Measurements from ENCODE around the gene JAKMIP2.
"Not testable (repeated sequence)": the region's sequence is repeated elsewhere in the genome, so short reads cannot be mapped to it uniquely, and the experiment has no call there.

The JAKMIP2 gene

GRCh38 chr5:147639321-147639720 is 143.2 kb downstream of the JAKMIP2 start:
- Histone ChIP-seq H3K4me3 (ENCODE audit: low read length in 2 of 2) (no peak overlapping the region), H3K4me1 (ENCODE audit: control insufficient read depth in 2 of 2, insufficient read depth in 2 of 2, low read length in 2 of 2) (no peaks in the 10 kb centered on the region), H3K27me3 (ENCODE audit: control insufficient read depth in 2 of 2, insufficient read depth in 2 of 2, low read length in 2 of 2) (no peaks in the 10 kb centered on the region), H3K36me3 (ENCODE audit: control insufficient read depth in 2 of 2, insufficient read depth in 2 of 2, low read length in 2 of 2) (no peaks in the 10 kb centered on the region), H3K9me3 (ENCODE audit: control insufficient read depth in 2 of 2, low read length in 2 of 2) (no peaks in the 10 kb centered on the region), H3K9ac (ENCODE audit: low read depth in 1 of 2, low read length in 2 of 2) (no peak overlapping the region), H3K27ac (ENCODE audit: low read depth in 2 of 2, low read length in 2 of 2) (no peak overlapping the region)

- no peaks in the 10 kb centered on the region for H3K27me3 ChIP-seq (ENCODE audit: control insufficient read depth in 2 of 2, insufficient read depth in 2 of 2, low read length in 2 of 2)
- no peaks in the 10 kb centered on the region for H3K36me3 ChIP-seq (ENCODE audit: control insufficient read depth in 2 of 2, insufficient read depth in 2 of 2, low read length in 2 of 2)
- H3K4me1 ChIP-seq (ENCODE audit: control insufficient read depth in 2 of 2, insufficient read depth in 2 of 2, low read length in 2 of 2), result no peaks in the 10 kb centered on the region
- H3K27ac ChIP-seq (ENCODE audit: low read depth in 2 of 2, low read length in 2 of 2), result no peak overlapping the region
- no peak overlapping the region for H3K9ac ChIP-seq (ENCODE audit: low read depth in 1 of 2, low read length in 2 of 2)
- H3K4me3 ChIP-seq (ENCODE audit: low read length in 2 of 2), result no peak overlapping the region
- H3K9me3 ChIP-seq (ENCODE audit: control insufficient read depth in 2 of 2, low read length in 2 of 2), result no peaks in the 10 kb centered on the region
These were observed 145.9 kb downstream of the JAKMIP2 start for GRCh38 chr5:147636729-147636984.

- H3K9me3 ChIP-seq (ENCODE audit: control insufficient read depth in 2 of 2, low read length in 2 of 2), result no peaks in the 10 kb centered on the region
These were observed 146.4 kb downstream of the JAKMIP2 start for GRCh38 chr5:147635882-147636728.

DNA sequence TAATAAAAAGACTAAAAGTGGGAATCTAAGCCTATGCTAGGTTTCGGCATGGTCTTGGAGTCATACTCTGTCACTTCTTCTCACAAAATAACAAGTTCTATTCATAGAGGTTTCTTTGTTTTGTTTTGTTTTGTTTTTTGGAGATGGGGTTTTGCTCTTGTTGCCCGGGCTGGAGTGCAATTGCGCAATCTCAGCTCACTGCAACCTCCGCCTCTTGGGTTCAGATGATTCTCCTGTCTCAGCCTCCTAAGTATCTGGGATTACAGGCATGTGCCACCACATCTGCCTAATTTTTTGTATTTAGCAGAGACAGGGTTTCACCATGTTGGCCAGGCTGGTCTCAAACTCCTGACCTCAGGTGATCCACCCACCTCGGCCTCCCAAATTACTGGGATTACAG is 147.1 kb downstream of the JAKMIP2 start:
- not testable (repeated sequence) for H3K9ac ChIP-seq (ENCODE audit: low read depth in 1 of 2, low read length in 2 of 2); H3K27me3 ChIP-seq (ENCODE audit: control insufficient read depth in 2 of 2, insufficient read depth in 2 of 2, low read length in 2 of 2); H3K36me3 ChIP-seq (ENCODE audit: control insufficient read depth in 2 of 2, insufficient read depth in 2 of 2, low read length in 2 of 2); H3K4me3 ChIP-seq (ENCODE audit: low read length in 2 of 2); H3K9me3 ChIP-seq (ENCODE audit: control insufficient read depth in 2 of 2, low read length in 2 of 2); H3K4me1 ChIP-seq (ENCODE audit: control insufficient read depth in 2 of 2, insufficient read depth in 2 of 2, low read length in 2 of 2); H3K27ac ChIP-seq (ENCODE audit: low read depth in 2 of 2, low read length in 2 of 2)

More at GRCh38 chr5:147635882-147636728, 146.4 kb downstream of the JAKMIP2 start:
- Histone ChIP-seq H3K9ac (ENCODE audit: low read depth in 1 of 2, low read length in 2 of 2) (no peak overlapping the region), H3K27ac (ENCODE audit: low read depth in 2 of 2, low read length in 2 of 2) (no peak overlapping the region), H3K4me1 (ENCODE audit: control insufficient read depth in 2 of 2, insufficient read depth in 2 of 2, low read length in 2 of 2) (no peaks in the 10 kb centered on the region), H3K36me3 (ENCODE audit: control insufficient read depth in 2 of 2, insufficient read depth in 2 of 2, low read length in 2 of 2) (no peaks in the 10 kb centered on the region), H3K4me3 (ENCODE audit: low read length in 2 of 2) (no peak overlapping the region), H3K27me3 (ENCODE audit: control insufficient read depth in 2 of 2, insufficient read depth in 2 of 2, low read length in 2 of 2) (no peaks in the 10 kb centered on the region)

GRCh38 chr5:147633173-147633572 is 149.4 kb downstream of the JAKMIP2 start:
- no peak overlapping the region for H3K9ac ChIP-seq (ENCODE audit: low read depth in 1 of 2, low read length in 2 of 2)
- H3K4me1 ChIP-seq (ENCODE audit: control insufficient read depth in 2 of 2, insufficient read depth in 2 of 2, low read length in 2 of 2), result no peaks in the 10 kb centered on the region
- no peaks in the 10 kb centered on the region for H3K36me3 ChIP-seq (ENCODE audit: control insufficient read depth in 2 of 2, insufficient read depth in 2 of 2, low read length in 2 of 2)
- no peaks in the 10 kb centered on the region for H3K27me3 ChIP-seq (ENCODE audit: control insufficient read depth in 2 of 2, insufficient read depth in 2 of 2, low read length in 2 of 2)
- H3K9me3 ChIP-seq (ENCODE audit: control insufficient read depth in 2 of 2, low read length in 2 of 2), result no peaks in the 10 kb centered on the region
- H3K4me3 ChIP-seq (ENCODE audit: low read length in 2 of 2), result no peak overlapping the region
- H3K27ac ChIP-seq (ENCODE audit: low read depth in 2 of 2, low read length in 2 of 2), result no peak overlapping the region

- Histone ChIP-seq H3K27ac (ENCODE audit: low read depth in 2 of 2, low read length in 2 of 2) (no peak overlapping the region), H3K36me3 (ENCODE audit: control insufficient read depth in 2 of 2, insufficient read depth in 2 of 2, low read length in 2 of 2) (no peaks in the 10 kb centered on the region), H3K9me3 (ENCODE audit: control insufficient read depth in 2 of 2, low read length in 2 of 2) (no peaks in the 10 kb centered on the region), H3K27me3 (ENCODE audit: control insufficient read depth in 2 of 2, insufficient read depth in 2 of 2, low read length in 2 of 2) (no peaks in the 10 kb centered on the region), H3K4me1 (ENCODE audit: control insufficient read depth in 2 of 2, insufficient read depth in 2 of 2, low read length in 2 of 2) (no peaks in the 10 kb centered on the region), H3K9ac (ENCODE audit: low read depth in 1 of 2, low read length in 2 of 2) (no peak overlapping the region), H3K4me3 (ENCODE audit: low read length in 2 of 2) (no peak overlapping the region)
These were observed 151.0 kb downstream of the JAKMIP2 start for GRCh38 chr5:147631428-147632003.

DNA sequence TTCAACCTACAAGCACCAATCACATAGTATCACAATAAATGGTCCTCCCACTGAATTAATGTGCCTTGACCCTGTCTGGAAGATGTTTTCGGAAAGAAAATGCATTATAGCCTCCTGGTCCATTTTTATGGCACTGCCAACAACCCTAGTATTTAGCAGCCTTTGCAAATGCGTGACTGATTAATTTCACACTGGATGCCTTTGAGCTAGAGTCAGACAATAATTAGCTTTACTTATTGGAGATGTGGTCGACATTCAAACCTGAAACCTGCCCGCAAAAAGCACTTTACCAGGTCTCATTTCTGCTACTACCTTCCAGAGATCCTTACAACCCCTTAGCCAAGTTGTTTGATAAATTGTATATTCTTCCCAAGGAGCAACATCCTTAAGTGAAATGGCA is 153.3 kb downstream of the JAKMIP2 start:
- Histone ChIP-seq H3K9me3 (ENCODE audit: control insufficient read depth in 2 of 2, low read length in 2 of 2) (no peaks in the 10 kb centered on the region), H3K4me1 (ENCODE audit: control insufficient read depth in 2 of 2, insufficient read depth in 2 of 2, low read length in 2 of 2) (no peaks in the 10 kb centered on the region), H3K9ac (ENCODE audit: low read depth in 1 of 2, low read length in 2 of 2) (no peak overlapping the region), H3K27ac (ENCODE audit: low read depth in 2 of 2, low read length in 2 of 2) (no peak overlapping the region), H3K36me3 (ENCODE audit: control insufficient read depth in 2 of 2, insufficient read depth in 2 of 2, low read length in 2 of 2) (no peaks in the 10 kb centered on the region), H3K4me3 (ENCODE audit: low read length in 2 of 2) (no peak overlapping the region), H3K27me3 (ENCODE audit: control insufficient read depth in 2 of 2, insufficient read depth in 2 of 2, low read length in 2 of 2) (no peaks in the 10 kb centered on the region)

GRCh38 chr5:147628058-147628895 is 154.3 kb downstream of the JAKMIP2 start:
- H3K27ac ChIP-seq (ENCODE audit: low read depth in 2 of 2, low read length in 2 of 2), result no peak overlapping the region
- H3K9ac ChIP-seq (ENCODE audit: low read depth in 1 of 2, low read length in 2 of 2), result no peak overlapping the region
- no peaks in the 10 kb centered on the region for H3K4me1 ChIP-seq (ENCODE audit: control insufficient read depth in 2 of 2, insufficient read depth in 2 of 2, low read length in 2 of 2)
- no peaks in the 10 kb centered on the region for H3K9me3 ChIP-seq (ENCODE audit: control insufficient read depth in 2 of 2, low read length in 2 of 2)
- H3K27me3 ChIP-seq (ENCODE audit: control insufficient read depth in 2 of 2, insufficient read depth in 2 of 2, low read length in 2 of 2), result no peaks in the 10 kb centered on the region
- no peak overlapping the region for H3K4me3 ChIP-seq (ENCODE audit: low read length in 2 of 2)
- no peaks in the 10 kb centered on the region for H3K36me3 ChIP-seq (ENCODE audit: control insufficient read depth in 2 of 2, insufficient read depth in 2 of 2, low read length in 2 of 2)

- H3K27me3 ChIP-seq (ENCODE audit: control insufficient read depth in 2 of 2, insufficient read depth in 2 of 2, low read length in 2 of 2), result no peaks in the 10 kb centered on the region
- no peaks in the 10 kb centered on the region for H3K36me3 ChIP-seq (ENCODE audit: control insufficient read depth in 2 of 2, insufficient read depth in 2 of 2, low read length in 2 of 2)
- H3K9ac ChIP-seq (ENCODE audit: low read depth in 1 of 2, low read length in 2 of 2), result no peak overlapping the region
- no peaks in the 10 kb centered on the region for H3K9me3 ChIP-seq (ENCODE audit: control insufficient read depth in 2 of 2, low read length in 2 of 2)
- no peak overlapping the region for H3K27ac ChIP-seq (ENCODE audit: low read depth in 2 of 2, low read length in 2 of 2)
- H3K4me1 ChIP-seq (ENCODE audit: control insufficient read depth in 2 of 2, insufficient read depth in 2 of 2, low read length in 2 of 2), result no peaks in the 10 kb centered on the region
- no peak overlapping the region for H3K4me3 ChIP-seq (ENCODE audit: low read length in 2 of 2)
These were observed 156.1 kb downstream of the JAKMIP2 start for GRCh38 chr5:147626464-147626863.

GRCh38 chr5:147621016-147621415 is 161.5 kb downstream of the JAKMIP2 start:
- Histone ChIP-seq H3K9me3 (ENCODE audit: control insufficient read depth in 2 of 2, low read length in 2 of 2) (no peaks in the 10 kb centered on the region), H3K4me1 (ENCODE audit: control insufficient read depth in 2 of 2, insufficient read depth in 2 of 2, low read length in 2 of 2) (no peaks in the 10 kb centered on the region), H3K27ac (ENCODE audit: low read depth in 2 of 2, low read length in 2 of 2) (no peak overlapping the region), H3K9ac (ENCODE audit: low read depth in 1 of 2, low read length in 2 of 2) (no peak overlapping the region), H3K27me3 (ENCODE audit: control insufficient read depth in 2 of 2, insufficient read depth in 2 of 2, low read length in 2 of 2) (no peaks in the 10 kb centered on the region), H3K36me3 (ENCODE audit: control insufficient read depth in 2 of 2, insufficient read depth in 2 of 2, low read length in 2 of 2) (no peaks in the 10 kb centered on the region), H3K4me3 (ENCODE audit: low read length in 2 of 2) (no peak overlapping the region)
